Measurements from ENCODE around the gene BCL2L13. TPM values are rescaled to one million over a fixed set of nuclear protein-coding genes. Genes with fewer than 3 reads are reported as not detected.

BCL2L13 gene
- total RNA-seq, 1 donor from 2014 or later = 102 TPM

- DNase-seq (ENCODE audit: low read depth) = no peak
Observed at GRCh38 chr22:17778412-17778976, 139.9 kb downstream of the BCL2L13 start.

- no peak for DNase-seq (ENCODE audit: low read depth)
Observed at GRCh38 chr22:17779286-17780115, 140.9 kb downstream of the BCL2L13 start.

GRCh38 chr22:17780116-17780740, 141.7 kb downstream of the BCL2L13 start:
- DNase-seq (ENCODE audit: low read depth) = no peak

Small RNA genes within 50 kb of the gene (microRNA-seq; reads per million reads assigned to microRNA genes)
- not detected for gene MIR3198-1

Other genes with a start within 250 kb of the BCL2L13 start
- 1.2 TPM in 1 of 2 replicates, not detected in the other for gene SLC25A18, start 75.3 kb upstream of the BCL2L13 start, total RNA-seq
- 221 and 223 TPM in 2 replicates for gene ATP6V1E1, start 10.0 kb upstream of the BCL2L13 start, total RNA-seq
- gene BID, start 135.7 kb downstream of the BCL2L13 start, total RNA-seq = 44.6 and 62.7 TPM in 2 replicates